DOHH2 (cell line): ENCODE data around the gene KRT77.

Source experiments
- H3F3A ChIP-seq: fragments of 200-600 bp; sonication (generic), shearing (Covaris generic); 2 replicates; pipeline ENCODE4 v1.6.0; 2016; ENCODE audit warnings: antibody characterized with exemption, mild to moderate bottlenecking; ENCODE audit not compliant: control insufficient read depth, insufficient read depth
- H3K27ac ChIP-seq: fragments of 200-600 bp; sonication (generic); 2 replicates; pipeline ENCODE4 v1.5.1; 2014; ENCODE audit warnings: low read depth, mild to moderate bottlenecking, low read length, moderate library complexity
- H3K27me3 ChIP-seq: fragments of 200-600 bp; sonication (generic); 2 replicates; pipeline ENCODE4 v1.6.1; 2014; ENCODE audit warnings: mild to moderate bottlenecking, low read length, mixed read lengths; ENCODE audit not compliant: control insufficient read depth
- H3K36me3 ChIP-seq: fragments of 200-600 bp; sonication (generic); 2 replicates; pipeline ENCODE4 v1.6.1; 2014; ENCODE audit warnings: mild to moderate bottlenecking, low read length, moderate library complexity, mixed read lengths; ENCODE audit not compliant: control insufficient read depth
- H3K4me1 ChIP-seq: fragments of 200-600 bp; sonication (generic); 2 replicates; pipeline ENCODE4 v1.6.1; 2014; ENCODE audit warnings: mild to moderate bottlenecking, low read length, mixed read lengths; ENCODE audit not compliant: control insufficient read depth
- H3K4me2 ChIP-seq: fragments of 200-600 bp; sonication (generic); 2 replicates; pipeline ENCODE4 v1.6.0; 2014; ENCODE audit warnings: mild to moderate bottlenecking, low read length, moderate library complexity
- H3K4me3 ChIP-seq: fragments of 200-600 bp; sonication (generic); 2 replicates; pipeline ENCODE4 v1.5.1; 2014; ENCODE audit warnings: mild to moderate bottlenecking, low read length, mixed read lengths
- H3K79me2 ChIP-seq: fragments of 200-600 bp; sonication (generic); 2 replicates; pipeline ENCODE4 v1.6.1; 2014; ENCODE audit warnings: mild to moderate bottlenecking, low read length, mixed read lengths; ENCODE audit not compliant: control insufficient read depth
- H3K9me2 ChIP-seq: fragments of 200-600 bp; sonication (generic); replicated peaks from 2 replicates; pipeline ENCODE4 v1.6.1; 2014; ENCODE audit warnings: mild to moderate bottlenecking, low read length, mixed read lengths; ENCODE audit not compliant: control insufficient read depth
- H3K9me3 ChIP-seq: fragments of 200-600 bp; sonication (generic); 2 replicates; pipeline ENCODE4 v1.6.1; 2014; ENCODE audit warnings: antibody characterized with exemption, low read length, mixed read lengths; ENCODE audit not compliant: control insufficient read depth, insufficient read depth
- H4K20me1 ChIP-seq: fragments of 200-600 bp; sonication (generic); 2 replicates; pipeline ENCODE4 v1.6.0; 2014; ENCODE audit warnings: low read depth, mild to moderate bottlenecking, antibody characterized with exemption, low read length, moderate library complexity; ENCODE audit not compliant: control insufficient read depth, insufficient read depth
- CTCF ChIP-seq: fragments of 200-600 bp; sonication (generic); IDR thresholded peaks from one replicate; pipeline ENCODE4 v1.5.1; 2014; ENCODE audit warnings: antibody characterized with exemption, mild to moderate bottlenecking, low read depth, low read length; ENCODE audit not compliant: poor library complexity, severe bottlenecking
- EZH2phosphoT487 ChIP-seq: fragments of 200-600 bp; sonication (generic); IDR thresholded peaks from 2 replicates; pipeline ENCODE4 v1.6.1; 2017; ENCODE audit warnings: borderline replicate concordance, mild to moderate bottlenecking, antibody characterized with exemption, low read length, moderate library complexity, mixed read lengths

KRT77 gene

GRCh38 chr12:52682381-52682660 is 21.0 kb downstream of the KRT77 start:
- no peak overlapping the region for H3K4me3 ChIP-seq
- peaks cover 13% of the 10 kb centered on the region for H3K27me3 ChIP-seq
- no peak overlapping the region for H3K27ac ChIP-seq
- H3K4me2 ChIP-seq = no peak overlapping the region
- TF ChIP-seq CTCF = no peak
- no peak for TF ChIP-seq EZH2phosphoT487
- no peaks in the 10 kb centered on the region for H4K20me1 ChIP-seq
- no peaks in the 10 kb centered on the region for H3K9me3 ChIP-seq
- H3K36me3 ChIP-seq = no peaks in the 10 kb centered on the region
- H3K9me2 ChIP-seq = no peaks in the 10 kb centered on the region
- H3F3A ChIP-seq = no peaks in the 10 kb centered on the region
- H3K4me1 ChIP-seq = no peaks in the 10 kb centered on the region
- H3K79me2 ChIP-seq = no peaks in the 10 kb centered on the region

- Histone ChIP-seq H3K4me2 (no peak overlapping the region), H3F3A (no peaks in the 10 kb centered on the region), H3K27ac (no peak overlapping the region), H3K79me2 (no peaks in the 10 kb centered on the region), H3K36me3 (no peaks in the 10 kb centered on the region), H3K4me3 (no peak overlapping the region), H4K20me1 (no peaks in the 10 kb centered on the region), H3K9me3 (no peaks in the 10 kb centered on the region), H3K4me1 (no peaks in the 10 kb centered on the region), H3K9me2 (no peaks in the 10 kb centered on the region), H3K27me3 (peaks cover 11% of the 10 kb centered on the region)
- TF ChIP-seq CTCF = no peak
- no peak for TF ChIP-seq EZH2phosphoT487
These were observed 21.6 kb downstream of the KRT77 start for GRCh38 chr12:52681526-52682380.

GRCh38 chr12:52680363-52680762 is 23.0 kb downstream of the KRT77 start, which contains the start of gene KRT1:
KRT1 (minus strand) TSS chr12:52680407; CDS start chr12:52680348, 59 bp downstream.
- Histone ChIP-seq H3K9me3 (no peaks in the 10 kb centered on the region), H3K4me1 (no peaks in the 10 kb centered on the region), H3K27ac (no peak within 1 kb of the TSS), H3F3A (no peaks in the 10 kb centered on the region), H3K4me2 (no peak within 1 kb of the TSS), H3K79me2 (no peaks in the 10 kb centered on the region), H3K9me2 (no peaks in the 10 kb centered on the region), H4K20me1 (no peaks in the 10 kb centered on the region), H3K4me3 (no peak within 1 kb of the TSS), H3K27me3 (peaks cover 4% of the 10 kb centered on the region), H3K36me3 (no peaks in the 10 kb centered on the region)
- TF ChIP-seq EZH2phosphoT487 (no peak), CTCF (no peak)
